RWPE1 (cell line): Measurements from ENCODE around the gene CARTPT.

ENCODE experiments used
- CTCF ChIA-PET: fragments of 350-600 bp; sonication (Branson Sonifier 250); formaldehyde crosslinking; extraction: SDS; loops from one replicate; lab custom pipeline; 2021; lab: Yijun Ruan, JAX
- POLR2A ChIA-PET: fragments of 400-600 bp; formaldehyde crosslinking; extraction: SDS; loops from one replicate; lab custom pipeline; 2020; ENCODE audit warnings: antibody characterized with exemption; ENCODE audit not compliant: low non-redundant PET; lab: Yijun Ruan, JAX
- DNase-seq: peaks from one replicate; pipeline ENCODE4 v3.0.0; 2012; ENCODE audit warnings: low spot score
- H3K27ac ChIP-seq: fragments of 450-650 bp; 2 replicates; pipeline ENCODE4 v1.5.1; 2017
- CTCF ChIP-seq: fragments of 450-650 bp; conservative IDR thresholded peaks from 2 replicates; pipeline ENCODE4 v1.5.1; 2017; ENCODE audit warnings: low read depth, mild to moderate bottlenecking

The CARTPT gene

GRCh38 chr5:71714911-71715310 lies 4.2 kb upstream of the CARTPT start:
- H3K27ac ChIP-seq: no peak overlapping the region
- DNase-seq: no peak
- CTCF ChIA-PET: interaction anchor here (0.6 to 0.7 kb wide), 2 partner anchors 18 to 176 kb away, joined by 4 to 6 read pairs; no protein-coding TSS in a partner anchor
- POLR2A ChIA-PET: no interaction called here
- TF ChIP-seq CTCF: no peak

DNA sequence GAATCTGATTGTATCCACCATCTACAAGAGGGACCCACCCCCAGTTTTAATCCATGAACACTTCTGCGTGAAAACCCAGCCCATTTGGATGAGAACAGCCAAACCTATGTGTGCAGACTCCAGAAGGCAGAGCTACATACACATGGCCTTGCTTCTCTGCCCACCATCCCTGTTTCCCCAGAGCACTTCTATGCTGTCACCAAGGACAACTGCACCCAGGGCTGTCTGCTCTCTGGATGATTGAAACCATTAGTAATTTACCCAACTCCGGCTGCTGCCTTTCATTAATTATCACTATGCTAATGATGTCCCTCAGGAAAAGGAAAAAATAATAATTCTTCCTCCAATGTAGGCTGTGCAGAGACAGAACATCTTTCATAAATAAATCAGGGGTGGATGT lies 8.9 kb downstream of the CARTPT start:
- no peak for TF ChIP-seq CTCF
- CTCF ChIA-PET: interaction anchor here (0.6 kb wide), 1 partner anchor 94 kb away, joined by 4 read pairs; no protein-coding TSS in a partner anchor
- POLR2A ChIA-PET: no interaction called here
- no peak overlapping the region for H3K27ac ChIP-seq
- DNase-seq: no peak

- TF ChIP-seq CTCF: no peak
- DNase-seq: no peak
These were observed 11.9 kb downstream of the CARTPT start for GRCh38 chr5:71731015-71731414.

GRCh38 chr5:71732011-71732410 lies 12.9 kb downstream of the CARTPT start:
- CTCF ChIA-PET: no interaction called here
- no peak for TF ChIP-seq CTCF
- POLR2A ChIA-PET: no interaction called here
- H3K27ac ChIP-seq: no peak overlapping the region
- no peak for DNase-seq

More at GRCh38 chr5:71731015-71731414, 11.9 kb downstream of the CARTPT start:
- ChIA-PET POLR2A (no interaction called here), CTCF (no interaction called here)
- H3K27ac ChIP-seq: no peak overlapping the region

DNA sequence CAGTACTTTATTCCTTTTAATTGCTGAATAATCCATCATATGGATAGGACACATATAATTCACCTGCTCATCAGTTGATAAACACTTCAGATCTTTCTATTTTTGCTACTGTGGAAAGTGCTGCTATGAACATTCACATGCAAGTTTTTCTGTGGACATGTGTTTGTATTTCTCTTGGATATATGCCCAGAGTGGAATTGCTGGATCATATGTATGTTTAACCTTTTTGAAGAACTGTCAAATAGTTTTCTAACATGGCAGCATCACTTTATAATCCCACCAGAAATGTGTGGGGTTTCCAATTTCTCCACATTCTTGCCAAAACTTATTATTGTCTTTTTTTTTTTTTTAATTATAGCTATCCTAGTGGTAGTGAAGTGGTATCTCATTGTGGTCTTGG lies 15.1 kb downstream of the CARTPT start:
- H3K27ac ChIP-seq: no peak overlapping the region
- CTCF ChIA-PET: interaction anchor here (1.4 kb wide), 1 partner anchor 24 kb away, joined by 5 read pairs; no protein-coding TSS in a partner anchor
- no peak for DNase-seq
- TF ChIP-seq CTCF: no peak
- POLR2A ChIA-PET: no interaction called here

DNA sequence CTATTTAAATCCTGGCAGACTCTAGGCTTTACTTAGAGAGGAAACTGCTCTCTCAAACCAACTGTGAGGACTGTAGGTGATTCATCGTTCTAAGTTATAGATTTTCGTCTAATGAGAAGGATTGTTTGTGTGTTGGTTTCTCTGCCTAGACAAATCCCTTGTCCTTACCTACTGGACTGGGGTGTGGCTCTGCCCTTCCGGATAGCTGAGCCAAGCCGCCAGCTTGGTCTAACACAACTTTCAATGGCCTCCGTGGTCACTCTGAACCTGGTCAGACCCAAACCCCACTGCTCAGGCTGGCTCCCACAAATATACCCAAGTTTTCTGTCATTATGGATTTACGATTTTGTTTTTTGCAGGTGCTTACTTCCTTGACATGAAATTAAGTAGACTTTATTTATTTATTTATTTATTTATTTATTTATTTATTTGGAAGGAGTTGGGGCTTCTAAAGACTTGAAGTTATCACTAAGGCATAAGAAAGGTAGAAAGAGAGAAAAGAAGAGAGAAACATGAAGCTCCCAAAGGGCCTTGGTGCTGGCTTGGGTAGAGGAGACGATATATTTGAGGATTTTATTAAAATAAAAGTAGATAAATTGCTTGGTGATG lies 19.0 kb downstream of the CARTPT start:
- CTCF ChIA-PET: interaction anchor here (1.6 kb wide), 1 partner anchor 20 kb away, joined by 4 read pairs; no protein-coding TSS in a partner anchor
- TF ChIP-seq CTCF: no peak
- no peak overlapping the region for H3K27ac ChIP-seq
- DNase-seq: no peak
- POLR2A ChIA-PET: no interaction called here
